NCI-H748 (cell line): ENCODE results near the gene SFTPB.
"Not testable (repeated sequence)": the region's sequence is repeated elsewhere in the genome, so short reads cannot be mapped to it uniquely, and the experiment has no call there.

ENCODE experiments used
- DNase-seq: peaks from one replicate; lab custom pipeline; 2025; ENCODE audit not compliant: unreplicated experiment; lab: John Stamatoyannopoulos, UW

The SFTPB gene

DNA sequence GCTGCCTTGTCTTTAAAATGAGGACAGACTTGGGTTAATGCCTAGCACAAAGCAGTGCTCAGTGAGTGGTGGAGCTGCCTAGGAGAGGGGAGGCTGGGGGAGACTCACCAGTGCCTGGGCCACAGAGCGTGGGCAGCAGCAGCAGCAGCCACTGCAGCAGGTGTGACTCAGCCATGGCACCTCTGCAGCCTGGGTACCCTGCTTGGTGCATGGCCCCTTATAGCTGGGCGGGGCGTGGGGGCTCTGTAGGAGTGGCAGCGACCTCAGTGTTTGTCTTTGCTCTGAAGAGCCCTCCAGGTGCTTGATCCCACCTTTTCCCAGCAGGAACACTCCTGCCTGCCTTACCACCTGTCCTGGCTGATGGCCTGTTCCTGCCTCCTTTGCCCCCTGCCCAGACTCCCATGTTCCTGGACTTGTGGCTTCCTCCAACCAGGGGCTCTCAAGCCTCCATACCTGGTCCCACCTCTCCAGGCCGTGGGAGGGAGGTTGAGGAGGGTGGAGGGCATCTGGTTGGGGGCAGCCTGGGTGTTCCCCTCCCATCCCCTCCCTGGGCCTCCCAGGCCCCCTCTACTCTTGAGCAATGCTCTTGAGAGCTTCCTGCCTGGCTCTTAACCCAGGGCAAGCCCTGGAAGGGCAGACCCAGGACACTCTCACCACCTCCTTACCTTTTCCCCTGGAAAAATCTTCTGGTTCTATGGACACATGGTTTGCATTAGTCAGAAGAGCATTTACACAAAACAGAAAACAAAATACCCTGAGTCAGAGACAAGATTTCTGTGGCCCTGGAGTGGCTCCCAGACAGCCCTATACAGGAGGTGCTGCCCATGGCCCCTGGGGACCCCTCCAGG lies at the start of gene SFTPB:
Gene SFTPB, minus strand, starts transcription at position 191 of the 848 bp plus-strand sequence. Its CDS starts 16 bp downstream, at position 175.
- peak; percentile 40 for DNase-seq

DNA sequence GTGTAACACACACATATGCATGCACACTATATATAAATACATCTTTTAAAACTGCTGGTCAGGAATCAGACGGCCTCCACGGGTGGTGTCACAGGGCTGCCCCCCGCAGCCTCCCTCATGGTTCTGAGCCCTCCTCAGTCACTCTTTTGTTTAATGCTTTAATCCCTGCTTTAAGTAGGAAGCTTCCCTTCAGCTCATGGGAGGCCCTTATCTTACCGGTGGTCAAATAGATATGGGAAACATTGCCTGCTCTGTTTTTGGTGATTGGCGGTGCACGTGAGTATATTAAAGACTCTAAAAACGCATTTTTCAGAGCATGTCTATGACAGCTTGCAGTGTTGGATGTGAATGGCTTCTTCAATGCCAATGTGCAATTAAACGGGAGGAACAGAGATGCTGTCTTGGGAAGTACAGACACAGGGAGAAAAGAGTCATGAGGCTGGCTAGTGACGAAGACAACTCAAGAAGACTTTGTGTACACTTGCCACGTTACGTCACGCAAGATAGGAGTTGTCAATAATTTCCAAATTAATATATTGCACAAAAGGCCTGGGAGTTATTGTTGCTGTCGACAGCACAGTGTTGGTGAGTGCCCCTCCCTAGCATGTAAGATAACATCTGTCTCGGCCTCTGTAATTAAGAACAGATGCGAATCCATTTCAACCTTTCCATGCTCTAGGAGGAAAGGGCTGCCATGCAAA lies 49.5 kb upstream of the SFTPB start:
- no peak for DNase-seq

DNA sequence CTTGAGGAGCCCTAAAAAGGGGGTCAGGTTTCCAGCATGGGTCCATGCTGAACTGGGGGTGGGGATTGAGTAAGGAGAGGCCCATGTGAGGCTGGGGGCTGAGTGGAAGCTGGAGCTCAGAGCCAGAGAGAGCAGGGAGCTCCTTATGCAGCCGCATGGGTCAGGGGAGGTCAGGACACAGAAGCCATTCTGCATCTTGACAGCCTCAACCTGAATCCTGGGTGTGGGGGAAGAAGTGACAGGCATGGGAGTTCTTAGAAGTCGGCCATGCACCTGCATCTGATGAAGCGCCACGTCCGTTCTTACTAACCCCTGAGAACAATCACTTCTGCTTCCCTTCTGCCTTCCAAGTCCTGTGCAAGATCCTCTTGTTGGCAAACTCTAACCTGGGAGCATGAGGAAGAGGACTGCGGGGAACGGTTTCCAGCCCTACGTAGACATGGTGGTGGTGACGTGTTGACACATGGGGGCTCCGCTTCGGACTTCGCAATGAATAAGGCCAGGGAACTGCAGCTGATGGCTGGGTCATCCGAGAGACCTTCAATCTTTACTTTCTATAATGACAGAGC lies 48.4 kb upstream of the SFTPB start:
- DNase-seq, result no peak

DNA sequence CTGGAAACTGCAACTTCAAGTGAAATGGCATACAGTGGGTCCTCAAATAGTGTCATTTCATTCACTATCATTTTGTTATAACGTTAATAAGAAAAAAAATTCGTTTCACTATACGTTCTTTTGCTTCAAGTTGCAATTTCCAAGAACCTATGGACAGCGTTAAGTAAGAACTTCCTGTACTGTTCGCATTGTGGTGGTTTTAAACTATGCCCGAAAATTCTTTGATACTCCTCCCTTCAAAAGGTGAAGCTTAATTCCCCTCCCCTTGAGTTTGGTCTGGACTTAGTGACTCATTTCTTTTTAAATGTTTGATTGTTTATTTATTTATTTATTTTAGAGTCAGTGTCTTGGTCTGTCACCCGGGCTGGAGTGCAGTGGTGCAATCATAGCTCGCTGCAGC lies 46.8 kb upstream of the SFTPB start:
- DNase-seq, result no peak

DNA sequence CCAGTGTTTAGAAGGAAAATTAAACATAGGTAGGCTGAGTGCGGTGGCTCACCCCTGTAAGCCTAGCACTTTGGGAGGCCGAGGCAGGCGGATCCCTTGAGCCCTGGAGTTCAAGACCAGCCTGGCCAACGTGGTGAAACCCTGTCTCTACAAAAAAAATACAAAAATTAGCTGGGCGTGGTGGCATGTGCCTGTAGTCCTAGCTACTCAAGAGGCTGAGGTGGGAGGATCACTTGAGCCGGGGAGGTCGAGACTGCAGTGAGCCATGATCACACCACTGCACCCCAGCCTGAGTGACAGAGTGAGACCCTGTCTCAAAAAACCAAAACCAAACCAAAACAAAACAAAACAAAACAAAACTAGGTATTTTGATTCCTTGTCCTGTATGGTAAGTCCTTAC lies 46.4 kb upstream of the SFTPB start:
- DNase-seq, result not testable (repeated sequence)

DNA sequence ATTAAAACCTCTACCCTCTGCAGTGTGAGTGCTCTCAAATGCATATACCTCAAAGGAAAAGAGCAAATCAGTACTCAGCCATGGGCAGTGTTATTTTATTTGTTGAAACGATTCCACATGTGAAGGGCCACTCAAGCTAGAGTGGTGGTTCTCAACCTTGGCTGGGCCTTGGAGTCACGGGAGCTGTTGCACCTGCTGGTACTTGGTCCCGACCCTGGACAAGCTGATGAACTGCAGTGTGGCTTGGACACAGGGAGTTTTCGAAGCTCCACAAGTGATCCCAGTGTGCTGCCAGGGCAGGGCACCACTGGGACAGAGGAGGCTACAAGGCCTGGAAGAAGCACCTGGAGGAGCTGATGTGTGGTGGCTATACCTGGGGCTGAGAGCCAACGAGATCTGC lies 45.8 kb upstream of the SFTPB start:
- no peak for DNase-seq

DNA sequence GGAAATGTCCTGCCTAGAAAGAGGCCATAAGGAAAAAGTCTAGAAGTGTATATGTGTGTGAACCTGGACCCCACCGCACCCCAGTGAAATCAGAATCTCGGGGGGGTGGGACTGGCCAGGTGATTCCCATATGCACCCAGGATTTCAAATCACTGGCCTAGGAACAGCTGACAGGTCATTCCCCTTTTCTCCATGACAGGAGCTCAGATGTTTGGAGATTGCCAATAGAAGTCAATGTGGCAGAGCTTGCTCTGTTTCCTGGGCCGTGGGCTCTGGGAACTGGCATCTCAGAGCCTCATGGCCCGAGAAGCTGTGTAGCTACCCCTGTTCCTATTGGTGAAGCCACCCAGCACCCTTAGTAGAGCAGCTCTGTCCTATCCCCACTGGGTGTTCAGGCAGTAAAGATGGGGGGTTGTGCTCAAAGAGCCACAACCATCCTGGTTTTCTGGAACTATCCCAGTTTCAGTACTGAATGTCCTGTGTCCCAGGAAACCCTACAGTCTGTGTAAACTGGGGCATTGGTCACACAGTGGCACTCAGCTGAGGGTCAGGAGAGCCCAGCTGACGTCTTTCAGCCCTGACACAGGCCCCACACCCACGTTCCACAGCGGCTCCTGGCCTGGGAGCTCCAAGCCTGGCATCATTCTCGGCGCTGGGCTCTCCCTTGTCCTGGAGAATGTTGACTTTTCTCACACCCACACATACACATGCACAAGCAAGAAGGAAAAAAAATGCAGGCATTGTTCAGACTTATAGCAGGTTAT lies 45.0 kb upstream of the SFTPB start:
- DNase-seq, result no peak

DNA sequence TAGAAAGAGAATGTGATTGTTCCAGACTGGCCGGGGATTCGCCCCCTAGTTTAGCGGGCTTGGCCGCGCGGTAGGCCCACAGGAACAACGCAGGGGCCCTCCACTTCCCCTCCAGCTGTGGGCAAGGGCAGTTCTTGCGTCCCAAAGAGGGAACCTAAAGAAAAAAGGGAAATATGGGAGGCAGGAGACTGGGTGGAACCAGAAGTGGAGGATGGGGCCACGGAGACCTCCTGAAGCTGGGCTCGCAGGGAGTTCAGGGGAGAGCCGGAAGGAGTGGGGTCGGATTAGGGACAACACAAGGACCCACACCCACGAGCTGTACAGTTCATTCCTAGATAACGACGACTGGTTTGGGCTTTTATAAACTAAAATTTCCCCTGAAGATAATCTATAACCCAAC lies 44.3 kb upstream of the SFTPB start:
- no peak for DNase-seq

DNA sequence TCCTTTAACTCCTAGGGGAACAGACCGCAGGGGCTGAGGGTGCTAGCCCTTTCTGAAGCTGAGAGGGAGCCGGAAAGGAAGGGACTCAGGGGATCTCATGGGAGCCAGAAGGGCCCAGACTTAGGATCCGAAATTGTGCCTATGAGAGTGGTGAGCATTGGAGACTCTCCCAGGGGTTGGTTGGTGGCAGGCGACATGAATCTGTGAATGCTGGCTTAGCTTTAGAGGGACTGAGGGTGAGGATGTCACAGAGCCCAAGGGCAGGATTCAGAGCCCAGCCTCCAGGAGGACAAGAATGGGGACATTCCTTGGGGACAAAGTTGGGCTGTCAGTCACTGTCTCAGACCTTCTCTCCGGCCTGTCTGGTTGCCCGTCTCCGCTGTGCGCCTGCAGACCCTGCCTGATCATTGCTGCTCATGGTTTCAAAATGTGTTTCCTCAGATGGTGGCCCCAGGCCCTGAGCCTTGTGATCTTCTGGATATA lies 43.6 kb upstream of the SFTPB start:
- DNase-seq, result no peak

DNA sequence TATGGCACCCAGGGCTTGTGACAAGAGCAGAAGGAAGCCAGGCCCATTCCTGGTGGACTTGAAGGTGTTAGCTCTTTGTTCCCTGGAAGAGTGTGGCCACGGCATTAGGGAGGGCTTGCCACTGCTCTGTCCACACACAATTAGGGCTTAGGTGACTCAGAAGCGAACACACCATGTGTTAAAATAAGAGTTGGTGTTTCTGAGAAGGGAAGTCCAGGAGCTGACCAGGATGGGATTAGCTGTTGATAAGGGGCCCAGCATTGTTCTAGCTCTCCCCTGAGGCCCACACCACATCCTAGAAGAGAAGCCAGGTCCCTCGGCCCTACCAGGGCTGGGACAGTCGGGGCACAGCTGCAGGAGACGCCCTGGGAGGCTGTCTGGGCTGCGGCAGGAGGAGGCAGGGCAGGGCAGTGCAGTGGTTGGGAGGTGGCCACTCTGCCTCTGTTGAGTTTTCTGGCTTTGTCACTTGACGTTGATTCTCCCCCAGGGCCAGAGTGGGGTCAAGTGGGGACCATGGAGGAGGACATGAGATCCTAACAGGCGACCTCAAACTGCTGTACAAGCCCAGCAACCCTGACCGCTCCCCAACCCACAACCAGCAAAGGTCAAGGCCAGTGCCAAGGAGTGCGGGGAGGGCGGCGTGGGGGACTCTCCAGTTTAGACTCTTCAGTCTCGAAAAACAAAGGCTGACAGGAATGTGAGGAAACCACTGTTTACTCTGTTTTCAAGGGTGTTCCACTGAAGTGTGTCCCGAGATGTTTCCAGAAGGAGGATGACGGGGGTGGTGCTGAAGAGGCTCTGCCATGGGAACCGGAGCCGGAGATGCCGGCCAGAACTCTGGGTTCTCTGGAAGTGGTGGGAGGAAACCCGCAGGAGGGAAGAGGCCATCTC lies 42.9 kb upstream of the SFTPB start:
- no peak for DNase-seq

DNA sequence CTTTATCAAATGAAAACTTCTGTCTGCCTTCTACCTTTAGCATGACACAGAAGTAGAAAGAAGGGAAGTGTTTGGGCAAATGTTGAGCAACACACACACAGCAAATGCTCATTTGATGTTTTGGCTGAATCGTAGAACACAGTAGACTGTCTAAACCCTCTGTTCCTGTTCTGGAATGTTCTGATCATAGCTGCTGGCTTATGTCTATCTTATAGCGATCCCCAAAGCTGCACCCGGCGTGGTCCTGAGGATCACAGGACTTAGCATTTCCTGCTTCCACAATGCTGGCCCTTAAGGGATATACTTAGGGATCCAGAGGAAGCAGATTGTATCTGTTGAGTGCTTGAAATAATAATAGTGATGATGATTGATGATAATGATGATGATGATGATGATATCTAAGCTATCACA lies 41.4 kb upstream of the SFTPB start:
- DNase-seq, result no peak

DNA sequence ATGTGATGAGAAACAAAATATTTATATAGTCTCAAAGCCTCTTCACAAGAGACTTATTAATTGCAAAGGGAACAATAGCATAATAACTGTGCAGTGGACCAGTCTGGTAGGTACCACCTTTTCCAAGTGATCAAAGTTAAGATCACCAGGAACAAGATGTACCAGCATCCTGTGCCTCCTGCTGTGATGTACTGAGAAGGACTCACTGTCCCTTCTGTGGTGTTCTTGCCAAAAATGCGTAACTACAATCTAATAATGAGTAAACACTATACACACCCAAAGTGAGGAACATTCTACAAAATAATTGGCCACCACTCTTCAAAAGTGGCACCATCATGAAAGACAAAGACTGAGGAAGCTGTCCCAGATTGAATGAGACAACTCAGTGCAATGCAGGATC lies 40.6 kb upstream of the SFTPB start:
- no peak for DNase-seq

DNA sequence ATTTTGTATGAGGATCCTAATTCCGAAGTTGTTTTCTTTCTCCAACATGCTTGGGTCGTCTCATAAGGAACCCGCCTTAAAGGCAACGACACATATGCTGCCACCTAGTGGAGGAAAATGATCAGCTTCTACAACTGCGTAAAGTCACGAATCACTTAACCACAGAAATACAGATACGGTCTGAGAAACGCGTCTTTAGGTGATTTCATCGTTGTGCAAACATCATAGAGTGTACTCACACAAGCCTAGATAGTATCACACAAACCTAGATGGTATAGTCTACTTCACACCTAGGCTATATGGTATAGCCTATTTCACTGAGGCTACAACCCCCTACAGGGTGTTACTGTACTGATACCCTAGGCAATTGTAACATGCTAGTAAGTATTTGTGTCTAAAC lies 39.3 kb upstream of the SFTPB start:
- peak; percentile 76 for DNase-seq

DNA sequence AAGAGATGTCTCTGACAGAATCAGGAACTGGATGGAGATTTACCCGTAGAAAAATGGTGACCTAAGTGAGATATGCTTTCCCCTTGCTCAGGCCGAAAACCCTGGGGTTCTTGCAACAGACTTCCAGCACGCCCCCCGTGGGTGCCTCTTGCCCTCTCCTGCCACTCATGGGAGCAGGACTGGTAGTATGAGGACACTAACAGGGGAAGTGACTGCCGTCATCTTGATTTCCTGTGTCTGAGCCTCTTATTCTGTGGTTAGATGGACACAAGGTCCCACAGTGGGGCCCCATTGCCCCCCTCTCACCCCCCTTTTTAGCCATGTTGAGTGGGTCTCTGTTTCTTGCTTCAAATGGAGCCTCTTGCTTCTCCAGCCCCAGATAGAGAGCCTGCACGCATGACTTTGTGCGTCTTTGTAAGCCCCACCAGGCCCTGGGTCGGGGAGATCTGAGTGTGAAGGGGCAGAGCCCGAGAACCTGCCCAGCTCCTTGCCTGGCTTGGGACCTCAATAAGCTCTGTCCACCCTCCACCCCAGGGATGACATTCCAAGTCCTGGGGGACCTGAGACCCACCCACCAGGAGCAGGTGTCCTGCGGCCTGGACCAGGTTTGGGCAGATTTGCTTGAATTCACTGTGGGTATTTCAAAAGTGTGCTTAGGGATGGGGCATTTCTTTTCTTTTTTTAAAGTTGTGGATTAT lies 38.7 kb upstream of the SFTPB start:
- no peak for DNase-seq

DNA sequence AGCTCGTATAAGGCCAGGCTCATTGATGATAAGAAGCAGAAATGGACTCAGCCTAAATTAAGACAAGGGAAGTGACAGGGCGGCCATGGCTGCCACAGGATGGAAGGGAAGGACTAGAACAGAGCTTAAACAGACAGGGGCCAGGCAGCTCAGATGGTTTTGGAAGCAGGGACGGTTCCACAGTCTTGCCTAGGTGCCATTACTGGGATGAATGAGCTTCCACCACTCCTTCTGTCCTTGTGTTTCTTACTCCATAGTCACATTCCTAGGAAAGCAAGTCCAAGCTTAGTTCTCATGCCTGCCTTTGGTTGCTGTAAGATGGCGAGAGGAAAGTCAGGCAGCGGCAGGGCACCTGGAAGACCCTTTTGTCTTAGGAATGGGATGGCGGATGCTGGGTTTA lies 38.1 kb upstream of the SFTPB start:
- DNase-seq, result no peak

DNA sequence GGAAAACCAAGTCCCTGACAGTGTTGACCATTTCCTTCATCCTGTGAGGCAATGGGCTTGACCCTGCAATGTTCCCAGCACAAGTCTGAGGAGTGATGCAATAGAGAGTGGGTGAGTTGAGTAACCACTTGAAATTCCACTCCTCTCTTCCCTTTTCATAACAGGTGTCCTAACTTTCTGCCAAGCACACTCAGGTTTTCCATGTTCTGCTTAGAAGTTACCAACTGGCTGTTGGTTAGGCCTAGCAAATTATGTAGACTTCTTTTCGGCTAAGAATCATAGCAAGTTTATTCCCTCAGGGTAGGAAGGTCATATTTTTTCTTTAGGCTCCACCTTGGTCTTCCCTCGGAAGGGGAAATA lies 37.7 kb upstream of the SFTPB start:
- DNase-seq, result no peak

DNA sequence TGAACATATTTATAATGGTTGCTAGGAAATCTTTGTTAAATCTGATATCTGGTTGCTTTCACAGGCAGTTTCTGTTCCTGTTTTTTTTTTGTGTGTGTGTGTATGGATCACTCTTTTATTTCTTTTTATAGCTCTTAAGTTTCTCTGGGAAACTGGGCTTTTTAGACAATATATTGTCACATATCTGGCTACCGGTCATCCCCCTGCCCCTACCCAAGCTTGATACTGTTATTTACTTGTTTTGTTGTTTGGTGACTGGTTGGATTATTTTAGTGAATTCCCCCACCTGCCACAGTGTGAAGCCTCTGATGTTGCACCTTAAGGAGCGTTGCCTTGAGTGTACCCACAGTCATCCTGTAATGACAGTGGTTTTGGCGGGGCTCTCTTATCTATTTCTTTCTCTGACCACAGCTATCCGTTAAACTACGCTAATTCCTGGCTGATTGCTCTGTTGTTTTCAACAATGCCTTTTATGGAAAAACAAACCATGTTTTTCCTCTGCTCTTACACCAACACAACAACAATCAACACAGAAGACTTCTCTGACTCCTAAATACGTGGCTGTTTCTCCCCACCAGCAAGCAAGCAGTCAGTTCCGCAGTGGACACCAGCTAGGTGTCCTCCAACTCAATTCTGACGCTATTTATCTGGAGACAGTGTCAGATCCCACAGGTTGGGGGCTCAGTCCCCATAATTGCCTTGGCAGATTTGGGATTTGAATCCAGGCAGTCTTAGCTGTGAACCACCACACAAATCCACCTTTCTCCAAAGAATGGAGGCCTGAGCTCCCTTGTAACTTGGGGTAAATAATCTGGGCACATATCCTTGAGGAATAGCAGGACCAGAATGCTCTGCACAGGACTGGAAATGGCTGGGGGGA lies 37.0 kb upstream of the SFTPB start:
- no peak for DNase-seq

DNA sequence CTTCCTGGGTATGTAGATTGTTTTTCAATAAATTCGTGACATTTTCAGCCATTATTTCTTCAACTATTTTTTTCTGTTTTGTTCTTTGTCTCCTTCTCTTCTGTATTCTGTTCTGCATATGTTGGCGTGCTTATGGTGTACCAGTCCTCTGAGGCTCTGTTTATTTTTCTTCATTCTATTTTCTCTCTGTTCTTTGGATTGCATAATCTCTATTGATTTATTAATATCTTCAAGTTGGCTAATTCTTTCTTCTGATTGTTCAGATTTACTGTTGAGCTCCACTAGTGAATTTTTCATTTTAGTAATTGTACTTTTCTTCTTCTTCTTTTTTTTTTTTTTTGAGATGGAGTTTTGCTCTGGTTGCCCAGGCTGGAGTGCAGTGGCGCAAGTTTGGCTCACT lies 36.0 kb upstream of the SFTPB start:
- DNase-seq, result no peak

DNA sequence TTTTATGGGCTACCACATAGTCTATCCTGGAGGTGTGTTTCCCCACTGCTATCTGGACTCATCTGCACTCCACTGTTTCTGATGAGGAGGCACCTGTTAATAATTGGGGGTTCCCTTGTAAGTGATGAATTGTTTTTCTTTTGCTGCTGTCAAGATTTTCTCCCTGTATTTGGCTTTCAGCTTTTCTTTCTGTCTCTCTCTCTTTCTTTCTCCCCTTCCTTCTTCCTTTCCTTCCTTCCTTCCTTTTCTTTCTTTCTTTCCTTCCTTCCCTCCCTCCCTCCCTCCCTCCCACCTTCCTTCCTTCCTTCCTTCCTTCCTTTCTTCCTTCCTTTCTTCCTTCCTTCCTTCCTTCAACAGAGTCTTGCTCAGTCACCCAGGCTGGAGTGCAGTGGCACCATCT lies 35.3 kb upstream of the SFTPB start:
- no peak for DNase-seq
